ENCODE data around the gene PITRM1.
"Not testable (repeated sequence)": the region's sequence is repeated elsewhere in the genome, so short reads cannot be mapped to it uniquely, and the experiment has no call there.

Gene PITRM1

DNA sequence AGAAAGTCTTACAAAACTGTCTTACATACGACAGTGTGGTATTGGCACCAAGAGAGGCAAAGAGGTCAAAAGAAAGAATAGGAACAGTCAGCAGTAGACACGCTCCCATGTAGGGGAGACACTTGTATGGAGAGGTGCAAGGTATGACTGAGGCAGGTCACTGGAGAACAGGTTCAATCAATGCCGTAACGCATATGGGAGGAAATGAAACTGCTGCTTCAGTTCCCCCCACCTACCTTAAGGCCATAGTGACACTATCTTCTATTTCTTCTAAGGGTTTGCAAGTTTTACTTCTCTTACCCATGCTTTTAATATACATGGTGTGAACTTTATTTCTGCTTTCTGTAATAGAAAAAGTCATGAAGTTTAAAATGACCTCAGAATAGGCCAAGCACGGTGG is 5.5 kb upstream of the PITRM1 start:
- TF ChIP-seq, protein P1, sequence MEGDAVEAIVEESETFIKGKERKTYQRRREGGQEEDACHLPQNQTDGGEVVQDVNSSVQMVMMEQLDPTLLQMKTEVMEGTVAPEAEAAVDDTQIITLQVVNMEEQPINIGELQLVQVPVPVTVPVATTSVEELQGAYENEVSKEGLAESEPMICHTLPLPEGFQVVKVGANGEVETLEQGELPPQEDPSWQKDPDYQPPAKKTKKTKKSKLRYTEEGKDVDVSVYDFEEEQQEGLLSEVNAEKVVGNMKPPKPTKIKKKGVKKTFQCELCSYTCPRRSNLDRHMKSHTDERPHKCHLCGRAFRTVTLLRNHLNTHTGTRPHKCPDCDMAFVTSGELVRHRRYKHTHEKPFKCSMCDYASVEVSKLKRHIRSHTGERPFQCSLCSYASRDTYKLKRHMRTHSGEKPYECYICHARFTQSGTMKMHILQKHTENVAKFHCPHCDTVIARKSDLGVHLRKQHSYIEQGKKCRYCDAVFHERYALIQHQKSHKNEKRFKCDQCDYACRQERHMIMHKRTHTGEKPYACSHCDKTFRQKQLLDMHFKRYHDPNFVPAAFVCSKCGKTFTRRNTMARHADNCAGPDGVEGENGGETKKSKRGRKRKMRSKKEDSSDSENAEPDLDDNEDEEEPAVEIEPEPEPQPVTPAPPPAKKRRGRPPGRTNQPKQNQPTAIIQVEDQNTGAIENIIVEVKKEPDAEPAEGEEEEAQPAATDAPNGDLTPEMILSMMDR (IDR thresholded peaks at IDR 0.05; ENCODE audit: insufficient read depth, low read depth, low read length, missing control alignments) = no peak
- DNase-seq (ENCODE audit: low read depth) = no peak
- H3K4me3 ChIP-seq (ENCODE audit: low read length) = no peak overlapping the region

DNA sequence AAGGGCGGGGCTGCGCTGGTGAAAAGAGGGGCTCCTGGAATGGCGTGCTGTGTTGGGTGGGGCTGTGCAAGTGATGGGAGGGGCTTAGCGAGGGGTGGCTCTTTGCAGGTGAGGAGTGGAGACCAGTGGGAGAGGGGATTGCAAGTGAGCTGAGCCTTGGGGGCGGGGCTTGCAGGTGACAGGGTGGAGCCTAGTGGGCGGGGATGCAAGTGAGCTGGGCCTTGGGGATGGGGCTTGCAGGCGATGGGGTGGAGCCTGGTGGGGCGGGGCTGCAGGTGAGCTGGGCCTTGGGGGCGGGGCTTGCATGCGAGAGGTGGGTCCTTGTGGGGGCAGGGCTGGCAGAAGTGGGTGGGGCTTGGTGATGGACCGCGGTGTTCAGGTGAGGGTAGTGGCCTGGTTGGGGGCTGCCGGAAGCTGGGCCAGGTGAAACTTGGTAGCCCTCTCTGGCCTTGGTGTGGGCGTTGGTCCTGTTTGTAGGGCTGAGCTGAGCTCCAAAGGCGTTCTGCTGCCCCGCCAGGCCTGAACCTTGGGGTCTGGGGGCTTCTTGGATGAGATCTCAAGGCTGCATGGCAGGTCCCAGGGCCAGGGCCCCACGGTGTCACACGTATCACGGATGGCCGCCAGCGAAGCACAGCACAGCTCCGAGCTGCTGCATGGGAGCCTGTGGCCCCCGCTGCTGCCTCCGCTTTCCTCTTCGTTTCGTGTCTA is 743 bp upstream of the PITRM1 start:
- TF ChIP-seq, protein P1 (IDR thresholded peaks at IDR 0.05; ENCODE audit: insufficient read depth, low read depth, low read length, missing control alignments) = no peak
- peak; percentile 98 for DNase-seq (ENCODE audit: low read depth)
- peak overlapping the region; percentile 54 for H3K4me3 ChIP-seq (ENCODE audit: low read length)

DNA sequence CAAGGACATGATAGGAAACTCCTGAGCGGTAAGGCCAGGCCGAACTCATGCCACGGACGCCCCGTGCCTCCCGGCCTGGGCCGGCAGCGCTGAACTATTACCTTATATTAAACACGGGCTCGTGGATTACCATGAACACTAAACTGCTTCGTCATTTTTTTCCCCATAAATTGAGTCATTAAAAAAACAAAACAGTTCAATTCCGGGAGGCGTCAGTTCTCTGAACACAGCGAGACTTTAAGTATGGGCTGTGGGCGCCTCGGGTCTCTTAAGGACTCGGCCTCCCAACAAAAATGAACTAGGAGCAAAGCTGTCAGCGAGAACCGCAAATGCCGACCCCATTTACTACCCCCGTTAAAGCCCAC is 519 bp downstream of the PITRM1 start:
- TF ChIP-seq, protein P1 (IDR thresholded peaks at IDR 0.05; ENCODE audit: insufficient read depth, low read depth, low read length, missing control alignments) = no peak
- peak; percentile 73 for DNase-seq (ENCODE audit: low read depth)

DNA sequence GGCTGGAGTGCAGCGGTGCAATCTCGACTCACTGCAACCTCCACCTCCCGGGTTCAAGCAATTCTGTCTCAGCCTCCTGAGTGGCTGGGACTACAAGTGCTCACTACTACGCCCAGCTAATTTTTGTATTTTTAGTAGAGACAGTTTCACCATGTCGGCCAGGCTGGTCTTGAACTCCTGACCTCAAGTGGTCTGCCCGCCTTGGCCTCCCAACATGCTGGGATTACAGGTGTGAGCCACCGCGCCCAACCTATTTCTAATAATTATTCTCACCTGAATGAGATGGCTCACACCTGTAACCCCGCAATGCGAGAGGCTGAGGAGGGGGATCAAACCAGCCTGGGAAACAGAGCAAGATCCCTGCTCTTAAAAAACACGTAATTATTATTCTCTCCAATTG is 1.1 kb downstream of the PITRM1 start:
- not testable (repeated sequence) for DNase-seq (ENCODE audit: low read depth)
- H3K4me3 ChIP-seq (ENCODE audit: low read length) = peak overlapping the region; percentile 79

More for the DNA sequence above, 519 bp downstream of the PITRM1 start:
- peak overlapping the region; percentile 79 for H3K4me3 ChIP-seq (ENCODE audit: low read length)

DNA sequence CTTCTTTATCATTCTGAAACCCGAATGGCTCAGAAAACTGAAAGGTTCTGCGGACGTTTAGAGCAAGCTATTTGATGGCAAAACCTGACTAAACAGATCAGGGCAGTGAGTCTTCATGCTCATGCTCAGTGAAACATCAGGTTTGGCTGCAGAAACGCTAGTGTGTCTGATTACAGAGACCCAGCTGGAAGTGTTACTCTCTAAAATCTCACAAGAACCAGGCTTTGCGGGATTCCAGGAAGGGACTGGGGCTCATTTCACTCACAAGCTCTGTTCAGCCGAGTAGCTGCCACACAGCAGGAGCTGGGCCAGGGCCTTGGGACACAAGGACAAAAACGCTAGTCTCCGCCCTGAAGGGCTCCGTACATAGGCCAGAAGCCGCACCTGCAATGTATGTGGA is 2.9 kb downstream of the PITRM1 start:
- TF ChIP-seq, protein P1 (IDR thresholded peaks at IDR 0.05; ENCODE audit: insufficient read depth, low read depth, low read length, missing control alignments) = no peak
- no peak overlapping the region for H3K4me3 ChIP-seq (ENCODE audit: low read length)
- DNase-seq (ENCODE audit: low read depth) = no peak

DNA sequence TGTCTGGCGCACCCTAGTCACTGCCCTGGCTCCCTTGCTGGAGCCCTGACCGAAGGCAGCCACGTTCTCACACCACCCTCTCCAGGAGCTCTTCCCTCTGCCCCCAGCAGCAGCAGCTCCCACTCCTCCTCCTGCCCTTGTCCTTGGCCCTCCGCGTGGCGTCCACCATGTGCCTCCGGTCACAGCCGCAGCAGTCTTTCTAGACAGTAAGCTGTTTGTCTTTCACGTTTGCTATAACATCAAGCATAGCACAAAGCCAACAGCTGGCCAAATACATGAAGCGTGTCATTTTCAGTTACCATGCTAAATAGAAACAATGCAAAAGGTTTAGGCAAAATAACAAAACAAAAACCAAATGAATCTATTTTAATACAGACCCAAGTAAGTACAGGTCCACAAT is 3.3 kb downstream of the PITRM1 start:
- TF ChIP-seq, protein P1 (IDR thresholded peaks at IDR 0.05; ENCODE audit: insufficient read depth, low read depth, low read length, missing control alignments) = no peak
- no peak overlapping the region for H3K4me3 ChIP-seq (ENCODE audit: low read length)
- no peak for DNase-seq (ENCODE audit: low read depth)

DNA sequence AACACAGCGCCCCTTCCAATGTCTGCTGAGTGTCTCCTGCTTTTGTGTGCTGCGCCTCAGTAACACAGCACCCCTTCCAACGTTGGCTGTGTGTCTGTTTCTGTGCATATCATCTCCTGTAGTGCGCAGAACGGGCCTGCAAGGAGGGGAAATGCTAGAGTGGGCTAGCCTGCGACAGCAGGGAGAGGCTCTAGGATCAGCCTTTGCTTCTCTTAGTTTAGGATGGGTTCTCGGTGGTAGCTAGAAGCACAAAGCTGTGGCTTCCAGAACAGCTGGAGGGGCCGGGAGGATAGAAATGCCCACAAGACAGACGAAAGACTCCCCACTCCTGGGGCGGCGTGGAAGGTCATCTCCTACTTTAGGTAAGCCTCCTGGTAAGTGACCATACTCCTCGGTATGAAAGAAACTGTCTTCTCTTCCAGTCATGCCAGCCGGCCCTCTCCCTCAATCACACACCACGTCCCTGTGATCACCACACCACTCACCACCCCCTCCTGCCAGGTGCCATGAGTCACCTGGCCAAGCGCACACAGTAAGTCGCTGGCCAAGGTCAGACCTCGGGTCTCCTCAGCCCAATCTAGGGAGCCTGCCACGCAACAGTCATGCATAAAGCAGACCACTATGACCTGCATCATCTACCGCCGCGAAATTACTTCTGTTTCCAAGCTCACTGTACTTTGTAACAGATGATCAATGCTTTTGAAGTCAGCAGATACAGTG is 4.8 kb downstream of the PITRM1 start:
- TF ChIP-seq, protein P1 (IDR thresholded peaks at IDR 0.05; ENCODE audit: insufficient read depth, low read depth, low read length, missing control alignments) = no peak
- no peak overlapping the region for H3K4me3 ChIP-seq (ENCODE audit: low read length)
- DNase-seq (ENCODE audit: low read depth) = peak; percentile 15
